Left renal cortex interstitium (tissue), 4 donors: Measurements from ENCODE around the gene KCNC3. TPM values are rescaled to one million over a fixed set of nuclear protein-coding genes. Genes with fewer than 3 reads are reported as not detected.
"Not testable (repeated sequence)": the region's sequence is repeated elsewhere in the genome, so short reads cannot be mapped to it uniquely, and the experiment has no call there.

ENCODE experiments used
- DNase-seq, 4 donors: peaks; one replicate each; pipeline ENCODE4 v3.0.0-alpha.2; 2013; ENCODE audit warnings: low read depth in 4 of 4, low spot score in 2 of 4, missing footprints in 1 of 4
- polyA plus RNA-seq, 4 donors: library from polyadenylated mRNA; unstranded; fragments of 120-200 nt; gene quantifications; one replicate each; pipeline ENCODE4 v1.2.1, GENCODE V29; 2013; ENCODE audit not compliant: insufficient read length in 4 of 4

Gene KCNC3
- polyA plus RNA-seq, 4 donors, result 25.0 to 82.0 (median 48.5) TPM

DNA sequence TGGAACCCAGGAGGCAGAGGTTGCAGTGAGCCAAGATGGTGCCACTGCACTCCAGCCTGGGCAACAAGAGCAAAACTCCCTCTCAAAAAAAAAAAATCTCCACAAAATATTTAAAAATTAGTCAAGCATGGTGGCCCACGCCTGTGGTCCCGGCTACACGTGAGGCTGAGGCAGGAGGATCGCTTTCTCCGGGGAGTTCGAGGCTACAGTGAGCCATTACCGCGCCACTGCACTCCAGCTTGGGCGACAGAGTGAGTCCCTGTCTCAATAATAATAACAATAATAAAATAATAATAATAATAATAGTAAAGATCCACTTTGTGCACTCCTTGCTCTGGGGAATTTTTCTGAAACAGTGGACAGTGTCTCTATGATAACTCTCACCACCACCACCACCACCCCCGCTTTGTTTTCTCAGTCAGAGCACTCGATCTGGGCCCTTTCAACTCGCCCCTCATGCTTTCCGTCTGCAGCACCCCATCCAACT lies 27.6 kb upstream of the KCNC3 start:
- no peak for DNase-seq

DNA sequence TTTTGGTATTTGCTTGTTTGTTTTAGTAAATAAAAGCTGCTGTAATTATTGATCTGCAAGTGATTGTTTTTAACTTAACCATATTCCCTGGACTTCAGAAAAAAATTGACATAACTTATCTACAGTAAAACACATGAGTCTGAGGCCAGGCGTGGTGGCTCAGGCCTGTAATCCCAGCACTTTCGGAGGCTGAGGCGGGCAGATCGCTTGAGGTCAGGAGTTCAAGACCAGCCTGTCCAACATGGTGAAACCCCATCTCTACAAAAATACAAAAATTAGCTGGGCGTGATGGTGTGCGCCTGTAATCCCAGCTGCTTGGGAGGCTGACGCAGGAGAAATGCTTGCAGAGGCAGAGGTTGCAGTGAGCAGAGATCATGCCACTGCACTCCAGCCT lies 24.3 kb upstream of the KCNC3 start:
- not testable (repeated sequence) for DNase-seq

DNA sequence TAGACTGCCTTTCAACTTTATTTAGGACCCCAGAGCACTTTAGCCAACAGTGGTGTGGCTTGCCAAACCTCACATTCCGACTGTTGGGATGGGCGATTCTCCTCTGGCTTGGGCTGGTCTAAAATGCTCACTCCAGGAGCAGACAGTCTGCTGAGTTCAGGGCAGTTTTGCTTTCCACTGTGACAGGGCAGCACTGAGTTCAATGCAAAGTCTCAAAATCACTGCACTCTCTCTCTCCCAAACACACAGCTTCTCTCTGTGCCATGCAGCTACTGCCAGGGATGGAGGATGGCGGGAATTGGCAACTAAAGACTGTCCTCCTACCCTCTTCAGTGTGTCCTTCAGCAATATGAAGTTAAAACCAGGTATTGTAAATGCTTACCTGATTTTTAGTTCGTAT lies 23.1 kb upstream of the KCNC3 start:
- DNase-seq, result no peak

DNA sequence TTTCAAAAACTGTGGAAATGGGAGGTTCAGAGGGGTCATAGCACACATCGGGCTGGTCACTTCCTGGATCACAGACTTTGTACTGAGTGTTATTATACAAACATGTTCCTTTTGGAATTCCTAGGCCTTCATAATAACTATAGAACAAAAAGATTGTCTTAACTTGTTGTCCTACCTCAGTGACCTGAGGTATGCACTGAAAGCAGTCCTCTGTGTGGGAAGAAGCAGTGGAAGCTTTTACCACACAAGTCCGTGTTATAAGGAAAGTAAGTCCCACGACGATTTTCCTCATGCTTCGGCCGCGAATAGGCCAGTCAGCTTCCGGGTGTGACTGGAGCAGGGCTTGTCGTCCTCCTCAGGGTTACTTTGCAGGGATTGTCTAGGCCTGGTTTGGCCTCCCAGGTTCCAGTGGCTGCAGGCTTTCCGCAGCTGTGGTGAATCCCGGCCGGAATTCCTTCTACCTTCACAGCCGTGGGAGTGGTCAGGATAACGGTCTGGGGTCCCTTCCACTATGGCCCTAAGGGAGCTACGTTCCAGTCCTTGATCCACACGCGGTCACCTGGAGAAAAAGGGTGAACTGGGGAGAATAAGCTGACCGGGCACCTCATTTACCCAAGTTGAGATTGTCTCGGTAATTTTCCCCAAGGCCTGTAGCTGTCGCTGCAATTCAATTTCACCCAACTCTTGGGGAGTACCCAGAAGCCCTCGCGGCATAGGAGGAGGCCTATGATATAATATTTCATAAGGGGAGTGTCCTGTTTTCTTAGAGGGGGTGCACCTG lies 20.3 kb upstream of the KCNC3 start:
- no peak for DNase-seq

DNA sequence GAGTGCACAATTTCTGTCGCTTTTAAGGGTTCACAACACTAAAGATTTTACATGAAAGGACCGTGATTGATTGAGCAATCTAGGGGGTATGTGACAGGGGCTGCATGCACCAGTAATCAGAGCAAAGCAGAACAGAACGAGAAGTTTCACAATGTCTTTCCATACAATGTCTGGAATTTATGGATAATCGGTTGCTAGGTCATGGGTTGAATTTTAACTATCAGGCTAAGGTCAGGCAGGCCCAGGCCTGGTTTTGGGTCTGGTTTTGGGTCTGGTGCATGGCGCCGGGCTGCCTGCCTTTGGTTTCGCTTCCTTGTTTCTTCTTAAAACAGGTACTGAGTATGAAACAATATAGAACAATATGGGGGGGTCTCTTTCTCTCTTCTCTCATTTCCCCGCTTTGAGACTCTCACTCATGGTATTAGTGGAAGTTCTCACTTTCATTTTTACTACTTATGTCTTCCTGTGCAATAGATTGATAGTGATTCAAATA lies 18.0 kb upstream of the KCNC3 start:
- DNase-seq, result not testable (repeated sequence)

DNA sequence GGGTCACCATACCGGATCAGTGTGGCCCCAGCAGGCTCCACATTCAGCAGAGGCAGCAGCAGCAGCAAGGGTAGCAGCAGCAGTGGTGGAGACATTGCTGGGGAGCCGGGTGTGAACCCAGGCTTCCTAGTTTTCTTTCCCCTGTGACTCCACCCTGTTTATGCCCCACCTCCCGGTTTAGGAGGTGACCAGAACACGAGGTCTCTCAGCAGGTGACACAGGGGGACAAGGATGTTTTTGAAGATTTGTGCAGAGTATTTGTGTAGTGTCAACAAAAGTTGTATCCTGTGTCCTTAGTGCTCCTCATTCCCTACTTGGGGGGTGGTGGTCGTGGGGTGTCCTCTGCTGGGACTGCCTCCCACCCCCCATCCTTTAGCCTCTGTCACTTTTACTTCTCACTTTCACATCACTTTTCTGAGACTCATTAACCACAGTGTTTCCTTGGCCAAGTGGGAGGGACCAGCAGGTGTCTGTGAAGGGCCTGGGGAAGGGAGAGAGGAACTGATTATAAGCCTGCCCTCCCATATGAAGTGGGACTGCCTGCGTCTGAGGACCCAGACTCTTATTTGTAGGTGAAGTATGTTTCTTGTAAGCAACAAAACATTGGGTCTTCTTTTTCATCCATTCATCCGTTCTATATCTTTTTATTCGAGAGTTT lies 15.6 kb upstream of the KCNC3 start:
- DNase-seq, result no peak

DNA sequence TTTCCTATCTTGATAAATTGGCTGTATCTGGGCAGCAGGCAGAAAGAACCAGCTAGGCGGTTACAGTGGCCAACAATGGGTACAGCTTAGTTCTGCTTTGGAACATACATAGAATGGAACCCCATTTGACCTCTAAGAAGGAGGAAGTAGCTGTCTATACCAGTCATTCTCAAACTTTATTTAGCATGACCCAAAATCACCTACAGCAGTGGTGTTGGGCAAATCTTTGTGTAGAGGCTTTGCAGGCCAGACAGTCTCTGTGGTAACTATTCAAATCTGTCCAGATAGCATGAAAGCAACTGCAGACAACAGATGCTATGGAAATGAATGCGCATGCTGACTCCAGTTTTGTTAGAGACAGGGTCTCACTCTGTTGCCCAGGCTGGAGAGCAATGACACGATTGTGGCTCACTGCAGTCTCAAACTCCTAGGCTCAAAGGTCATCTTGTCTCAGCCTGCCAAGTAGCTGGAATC lies 12.0 kb upstream of the KCNC3 start:
- DNase-seq, result no peak

DNA sequence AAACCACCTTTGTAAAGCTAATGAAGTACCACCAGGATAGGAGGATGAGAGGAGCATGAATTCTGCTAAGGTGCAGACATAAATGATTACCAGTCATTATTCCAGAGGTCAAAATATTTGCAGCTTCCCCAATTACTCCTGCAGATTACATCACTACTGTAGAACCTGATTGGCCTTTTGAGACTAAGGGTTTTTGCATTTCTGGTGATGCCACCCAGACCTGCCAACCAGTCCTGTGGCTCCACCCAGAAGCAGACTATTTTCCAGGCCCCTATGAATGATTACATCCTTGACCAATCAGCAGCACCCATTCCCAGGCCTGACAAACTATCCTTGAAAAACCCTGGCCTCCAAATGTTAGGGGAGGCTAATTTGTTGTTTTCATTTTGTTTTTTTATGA lies 11.2 kb upstream of the KCNC3 start:
- no peak for DNase-seq

DNA sequence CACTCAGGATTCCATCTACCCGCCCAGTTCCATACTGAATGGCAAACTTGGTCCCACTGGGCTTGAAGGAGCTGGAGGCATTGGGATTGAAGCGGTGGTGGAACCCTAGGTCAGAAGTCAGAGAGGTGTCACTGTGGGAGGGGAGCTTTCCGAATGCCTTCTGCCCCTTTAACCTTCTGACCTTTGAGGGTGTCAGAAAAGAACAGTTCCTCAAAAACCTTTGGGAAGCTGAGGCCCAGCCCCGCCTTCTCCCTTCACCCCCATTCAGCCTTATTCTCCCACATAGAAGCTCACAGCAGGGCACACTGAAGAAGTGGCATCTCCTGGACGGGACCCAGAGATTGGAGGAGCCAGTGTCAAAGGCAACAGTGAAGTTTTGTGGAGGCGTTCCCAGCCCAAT lies 7.9 kb upstream of the KCNC3 start:
- DNase-seq, result not testable (repeated sequence)

DNA sequence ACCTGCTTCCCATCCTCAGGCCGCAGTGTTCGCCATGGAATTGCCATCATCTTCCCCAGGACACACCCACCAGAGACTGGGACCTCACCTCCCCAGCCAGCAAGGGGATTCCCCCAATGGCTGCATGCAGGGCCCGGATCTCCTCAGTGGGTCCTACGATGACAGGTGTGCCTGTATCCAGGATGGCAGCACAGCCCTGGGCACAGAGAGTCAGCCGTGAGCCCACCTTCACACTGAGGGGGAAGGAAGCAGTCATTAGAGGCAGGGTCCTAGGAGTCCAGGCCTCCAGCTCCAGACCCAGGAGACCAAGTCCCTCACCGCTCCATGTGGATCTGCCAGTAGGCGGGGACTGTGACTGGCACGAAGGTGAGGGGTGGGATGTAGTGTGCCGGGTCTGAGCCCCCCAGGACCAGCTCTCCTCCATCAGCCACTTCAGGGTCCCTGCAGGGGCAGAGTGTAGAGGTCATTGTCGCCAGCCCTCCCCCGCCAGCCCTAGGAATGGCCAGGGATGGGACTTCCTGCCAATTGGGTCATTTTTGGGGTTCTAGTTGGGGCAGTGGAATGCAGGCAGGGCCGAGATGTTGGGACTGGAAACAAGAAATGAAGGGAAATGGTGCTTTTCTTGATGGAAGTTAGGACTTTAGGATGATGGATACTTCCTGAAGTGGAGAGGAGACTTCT lies 5.7 kb upstream of the KCNC3 start:
- DNase-seq, result no peak

DNA sequence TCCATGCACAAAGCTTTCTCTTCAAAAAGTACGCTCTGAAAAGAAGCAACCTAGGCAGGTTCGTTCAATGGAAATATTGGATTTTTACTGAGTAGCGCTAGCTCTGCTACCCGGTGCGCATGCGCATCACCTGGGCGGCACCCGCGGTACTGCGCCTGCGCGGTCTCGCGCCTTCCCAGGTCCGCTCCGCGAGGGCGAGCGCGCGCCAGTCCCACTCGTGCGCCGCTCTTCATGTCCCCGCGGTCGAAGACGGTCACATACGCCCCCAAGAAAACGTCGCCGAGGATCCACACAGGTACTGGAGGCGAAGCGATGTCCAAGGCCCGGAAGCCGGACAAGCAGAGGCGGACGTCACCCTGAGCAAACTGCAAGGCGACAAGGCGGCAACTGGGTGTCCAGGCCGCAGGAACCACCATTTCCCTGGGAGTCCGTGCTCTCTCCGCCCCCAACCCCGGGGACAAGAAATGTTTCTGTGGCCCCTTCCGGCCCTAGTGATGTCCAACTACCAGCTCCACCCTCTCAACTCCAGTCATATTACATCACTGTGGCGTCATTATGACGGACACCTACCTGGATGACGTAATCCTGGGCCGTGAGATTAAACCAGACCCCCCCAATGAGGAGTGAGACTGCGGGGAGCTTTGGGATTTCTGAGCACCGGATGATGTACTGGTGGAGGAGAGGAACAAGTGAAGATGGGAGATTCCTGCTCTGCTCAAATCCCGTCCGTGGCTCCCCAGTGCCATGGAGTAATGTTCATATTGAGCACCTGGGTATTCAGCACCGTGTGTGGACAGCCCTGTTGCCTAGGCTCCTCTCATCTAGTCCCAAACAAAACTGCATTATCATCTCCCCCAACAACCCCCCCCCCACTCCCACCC lies 4.8 kb upstream of the KCNC3 start:
- DNase-seq, result peak in 2 of 4 donors; percentile 75 to 89

DNA sequence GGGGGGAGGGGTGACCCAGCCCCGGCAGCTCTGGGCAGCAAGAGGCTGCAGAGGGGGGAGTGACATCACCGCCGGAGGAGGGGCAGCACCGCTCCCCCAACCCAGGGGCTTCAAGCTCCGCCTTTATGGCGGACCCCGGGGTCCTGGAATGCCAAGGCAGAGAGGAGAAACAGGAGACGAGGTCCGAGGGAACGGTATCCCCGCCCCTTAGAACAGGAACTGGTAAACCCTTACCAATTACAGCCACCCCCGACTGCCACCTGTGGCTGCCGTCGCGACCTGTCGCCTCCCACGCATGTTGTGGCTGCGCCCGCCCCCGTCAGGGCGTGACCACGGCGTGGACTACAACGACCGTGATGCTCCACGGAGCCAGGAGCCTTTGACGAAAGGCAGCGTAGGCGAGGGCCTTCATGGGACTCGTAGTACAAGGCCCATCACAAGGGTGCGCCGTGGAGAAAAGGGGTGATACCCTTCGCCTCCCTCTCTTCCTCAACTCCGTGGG lies 4.1 kb upstream of the KCNC3 start:
- peak in 3 of 4 donors; percentile 83 to 97 (median 88) for DNase-seq

DNA sequence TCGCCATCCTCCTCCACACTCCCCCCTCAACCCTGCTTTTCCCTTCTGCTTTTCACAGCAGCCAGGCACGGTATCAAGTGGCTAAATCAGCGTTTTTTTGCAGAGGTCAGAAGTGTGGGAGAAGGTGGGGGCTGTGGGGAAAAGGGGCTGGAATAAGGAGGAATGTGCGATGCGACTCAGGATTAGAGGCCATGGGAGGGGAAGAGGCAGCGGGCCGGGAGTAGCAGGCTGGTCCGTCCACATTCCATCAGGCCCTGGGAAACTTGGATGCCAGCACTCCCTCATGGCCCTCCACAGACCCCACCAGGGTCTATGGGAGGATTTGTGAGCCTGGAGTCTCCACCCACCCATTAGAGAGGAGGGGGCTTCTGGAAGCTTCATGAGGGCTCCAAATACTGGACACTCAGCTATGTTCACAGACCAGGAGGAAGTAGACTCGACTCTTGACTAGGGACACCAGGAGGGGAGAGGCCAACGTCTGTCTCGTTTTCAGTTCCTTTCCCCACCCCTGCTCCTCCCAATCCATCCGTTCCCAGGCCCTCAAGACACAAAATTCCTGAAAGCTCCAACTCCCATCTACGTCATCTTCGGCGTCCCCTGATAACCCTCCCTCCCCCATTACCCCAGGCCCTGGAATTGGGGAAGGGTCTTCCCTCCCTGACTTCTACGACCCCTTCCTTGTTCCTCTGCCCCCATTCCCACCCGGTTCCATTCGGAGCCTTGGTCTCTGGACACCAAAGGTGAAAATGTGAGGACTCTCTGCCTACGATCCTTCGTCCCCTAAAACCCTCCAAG lies 3.3 kb upstream of the KCNC3 start:
- DNase-seq, result peak in 1 of 4 donors; percentile 47

DNA sequence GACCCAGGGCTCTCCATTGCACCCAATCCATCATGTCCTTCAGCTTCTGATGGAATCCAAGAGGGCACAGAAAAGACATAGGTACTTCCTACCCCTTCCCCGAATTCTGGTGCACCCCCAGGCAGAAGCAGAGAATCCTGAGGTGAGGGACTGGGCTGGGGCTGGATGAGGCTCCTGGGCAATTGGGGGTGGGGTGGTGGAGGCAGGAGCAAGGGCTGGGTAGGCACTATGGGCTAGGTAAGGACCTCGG lies 2.7 kb upstream of the KCNC3 start:
- DNase-seq, result no peak

DNA sequence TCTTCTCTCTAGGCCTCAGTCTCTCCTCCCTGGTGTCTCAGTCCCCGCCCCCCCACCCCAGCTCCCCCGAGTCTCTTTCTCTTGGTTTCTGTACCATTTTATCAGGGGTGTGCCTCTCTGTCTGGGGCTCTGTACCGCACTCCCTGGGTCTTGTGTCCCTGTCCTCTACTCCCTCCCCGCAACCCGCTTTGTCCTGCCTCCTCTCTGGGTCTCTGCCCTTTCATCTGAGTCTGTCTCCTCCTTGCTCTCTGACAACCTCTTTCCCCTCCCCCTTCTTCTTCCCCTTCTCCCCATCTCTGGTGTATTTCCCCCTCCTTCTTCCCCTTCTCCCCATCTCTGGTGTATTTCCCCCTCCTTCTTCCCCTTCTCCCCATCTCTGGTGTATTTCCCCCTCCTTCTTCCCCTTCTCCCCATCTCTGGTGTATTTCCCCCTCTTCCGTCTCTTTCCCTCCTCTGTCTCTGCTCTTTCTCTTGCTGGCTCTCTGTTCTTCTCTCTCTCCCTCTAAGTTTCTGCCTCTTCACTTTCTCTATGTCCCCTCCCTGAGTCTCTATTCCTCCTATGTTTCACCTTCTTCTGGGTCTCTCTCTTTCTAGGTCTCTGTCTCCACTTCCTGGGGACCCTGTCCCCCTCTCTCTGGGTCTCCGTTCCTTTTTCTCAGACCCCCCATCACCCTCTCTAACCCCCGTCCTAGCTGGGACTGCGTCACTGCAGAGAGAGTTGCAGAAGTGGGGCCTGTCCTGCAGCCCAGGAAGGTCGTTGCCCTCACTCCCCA lies 2.2 kb upstream of the KCNC3 start:
- no peak for DNase-seq

DNA sequence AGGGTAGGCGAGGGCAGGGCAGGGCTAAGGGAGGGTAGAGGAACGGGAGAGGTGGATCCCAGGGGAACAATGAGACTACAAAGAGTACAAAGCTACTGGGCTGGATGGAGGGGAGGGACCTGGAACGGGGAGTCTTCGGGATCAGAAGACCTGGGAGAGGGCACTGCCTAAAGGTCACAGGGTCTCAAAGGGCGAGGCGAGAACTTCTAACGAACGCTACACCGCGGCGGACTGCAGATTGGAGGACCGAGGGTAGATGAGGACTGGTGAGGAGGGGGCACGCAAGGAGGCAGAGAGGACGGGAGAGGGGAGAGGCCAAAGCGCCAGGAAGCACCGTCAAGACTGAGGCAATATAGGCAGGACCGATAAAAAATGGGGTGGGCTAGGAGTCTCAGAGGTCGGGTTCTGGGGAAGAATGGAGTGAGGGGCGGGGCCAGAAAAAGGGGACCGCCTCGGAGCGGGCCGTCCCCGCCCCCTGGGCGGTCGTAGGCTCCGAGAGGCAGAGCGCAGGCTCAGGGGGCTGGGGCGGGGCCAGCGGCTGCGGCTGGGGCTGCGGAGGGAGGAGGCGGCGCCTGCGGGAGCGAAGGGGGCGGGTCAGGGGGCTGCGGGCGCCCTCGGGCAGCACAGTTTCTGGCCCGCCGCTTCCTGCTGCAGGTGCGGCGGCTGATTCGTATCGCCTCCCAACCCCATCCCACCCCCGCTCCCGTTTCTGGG lies 1.3 kb upstream of the KCNC3 start:
- peak in 2 of 4 donors; percentile 68 to 79 for DNase-seq

DNA sequence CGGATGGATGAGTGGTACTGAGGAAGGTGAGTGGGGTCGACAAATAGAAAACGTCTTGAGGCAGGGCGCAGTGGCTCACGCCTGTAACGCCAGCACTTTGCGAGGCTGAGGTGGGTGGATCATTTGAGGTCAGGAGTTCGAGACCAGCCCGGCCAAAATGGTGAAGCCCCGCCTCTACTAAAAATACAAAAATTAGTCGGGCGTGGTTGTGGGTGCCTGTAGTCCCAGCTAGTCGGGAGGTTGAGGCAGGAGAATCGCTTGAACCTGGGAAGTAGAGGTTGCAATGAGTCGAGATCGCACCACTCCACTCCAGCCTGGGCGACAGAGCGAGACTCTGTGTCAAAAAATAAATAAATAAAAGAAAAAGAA lies 733 bp upstream of the KCNC3 start:
- not testable (repeated sequence) for DNase-seq

DNA sequence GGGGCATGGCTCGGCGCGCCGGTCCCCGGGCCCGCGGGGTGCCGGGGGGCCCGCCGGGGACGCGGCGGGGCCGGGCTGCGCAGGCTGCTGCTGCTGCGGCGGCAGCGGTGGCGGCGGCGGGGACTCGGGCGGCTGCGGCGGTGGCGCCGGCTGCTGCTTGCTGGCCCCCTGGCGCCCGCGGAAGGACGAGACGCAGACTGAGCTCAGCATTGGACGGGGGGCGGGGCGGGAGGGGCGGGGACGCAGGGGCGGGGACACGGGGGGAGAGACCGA lies 368 bp downstream of the KCNC3 start:
- DNase-seq, result no peak
